ENCODE data around the gene TRMT11. TPM values are rescaled to one million over a fixed set of nuclear protein-coding genes. Genes with fewer than 3 reads are reported as not detected.

TRMT11 gene
- total and polyA plus RNA-seq, 9 of the 15 experiments (the other 6 are each of a cell fraction or from before 2014, with no cell fraction given) = 38.8 to 88.0 (median 59.8) TPM

GRCh38 chr6:125954735-125955339, 31.5 kb upstream of the TRMT11 start (continued):
- TF ChIP-seq, protein P1, sequence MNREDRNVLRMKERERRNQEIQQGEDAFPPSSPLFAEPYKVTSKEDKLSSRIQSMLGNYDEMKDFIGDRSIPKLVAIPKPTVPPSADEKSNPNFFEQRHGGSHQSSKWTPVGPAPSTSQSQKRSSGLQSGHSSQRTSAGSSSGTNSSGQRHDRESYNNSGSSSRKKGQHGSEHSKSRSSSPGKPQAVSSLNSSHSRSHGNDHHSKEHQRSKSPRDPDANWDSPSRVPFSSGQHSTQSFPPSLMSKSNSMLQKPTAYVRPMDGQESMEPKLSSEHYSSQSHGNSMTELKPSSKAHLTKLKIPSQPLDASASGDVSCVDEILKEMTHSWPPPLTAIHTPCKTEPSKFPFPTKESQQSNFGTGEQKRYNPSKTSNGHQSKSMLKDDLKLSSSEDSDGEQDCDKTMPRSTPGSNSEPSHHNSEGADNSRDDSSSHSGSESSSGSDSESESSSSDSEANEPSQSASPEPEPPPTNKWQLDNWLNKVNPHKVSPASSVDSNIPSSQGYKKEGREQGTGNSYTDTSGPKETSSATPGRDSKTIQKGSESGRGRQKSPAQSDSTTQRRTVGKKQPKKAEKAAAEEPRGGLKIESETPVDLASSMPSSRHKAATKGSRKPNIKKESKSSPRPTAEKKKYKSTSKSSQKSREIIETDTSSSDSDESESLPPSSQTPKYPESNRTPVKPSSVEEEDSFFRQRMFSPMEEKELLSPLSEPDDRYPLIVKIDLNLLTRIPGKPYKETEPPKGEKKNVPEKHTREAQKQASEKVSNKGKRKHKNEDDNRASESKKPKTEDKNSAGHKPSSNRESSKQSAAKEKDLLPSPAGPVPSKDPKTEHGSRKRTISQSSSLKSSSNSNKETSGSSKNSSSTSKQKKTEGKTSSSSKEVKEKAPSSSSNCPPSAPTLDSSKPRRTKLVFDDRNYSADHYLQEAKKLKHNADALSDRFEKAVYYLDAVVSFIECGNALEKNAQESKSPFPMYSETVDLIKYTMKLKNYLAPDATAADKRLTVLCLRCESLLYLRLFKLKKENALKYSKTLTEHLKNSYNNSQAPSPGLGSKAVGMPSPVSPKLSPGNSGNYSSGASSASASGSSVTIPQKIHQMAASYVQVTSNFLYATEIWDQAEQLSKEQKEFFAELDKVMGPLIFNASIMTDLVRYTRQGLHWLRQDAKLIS (CRISPR knock-in tag; IDR thresholded peaks at IDR 0.05) = no peak
- TF ChIP-seq ZNF778 (CRISPR knock-in tag; IDR thresholded peaks at IDR 0.05) = no peak
- TF ChIP-seq TFAM (CRISPR knock-in tag; conservative IDR thresholded peaks at IDR 0.05) = no peak
- no peak for TF ChIP-seq DDX20 (tag; IDR thresholded peaks at IDR 0.05; ENCODE audit: low read depth)
- no peak for TF ChIP-seq CEBPG (CRISPR knock-in tag; IDR thresholded peaks at IDR 0.05)
- no peak for TF ChIP-seq CEBPG (tag; conservative IDR thresholded peaks at IDR 0.05 in 1 of 2, IDR thresholded peaks at IDR 0.05 in 1 of 2)
- no peak for TF ChIP-seq BRF1 (IDR thresholded peaks at IDR 0.05; ENCODE audit: borderline replicate concordance, extremely low read depth, insufficient read length)
- no peak for TF ChIP-seq ZBTB5 (IDR thresholded peaks at IDR 0.05)
- no peak for TF ChIP-seq TEAD1 (CRISPR knock-in tag; IDR thresholded peaks at IDR 0.05)
- TF ChIP-seq, protein P2, sequence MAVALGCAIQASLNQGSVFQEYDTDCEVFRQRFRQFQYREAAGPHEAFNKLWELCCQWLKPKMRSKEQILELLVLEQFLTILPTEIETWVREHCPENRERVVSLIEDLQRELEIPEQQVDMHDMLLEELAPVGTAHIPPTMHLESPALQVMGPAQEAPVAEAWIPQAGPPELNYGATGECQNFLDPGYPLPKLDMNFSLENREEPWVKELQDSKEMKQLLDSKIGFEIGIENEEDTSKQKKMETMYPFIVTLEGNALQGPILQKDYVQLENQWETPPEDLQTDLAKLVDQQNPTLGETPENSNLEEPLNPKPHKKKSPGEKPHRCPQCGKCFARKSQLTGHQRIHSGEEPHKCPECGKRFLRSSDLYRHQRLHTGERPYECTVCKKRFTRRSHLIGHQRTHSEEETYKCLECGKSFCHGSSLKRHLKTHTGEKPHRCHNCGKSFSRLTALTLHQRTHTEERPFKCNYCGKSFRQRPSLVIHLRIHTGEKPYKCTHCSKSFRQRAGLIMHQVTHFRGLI (CRISPR knock-in tag; IDR thresholded peaks at IDR 0.05) = no peak
- no peak for TF ChIP-seq ZSCAN32 (CRISPR knock-in tag; IDR thresholded peaks at IDR 0.05)
- TF ChIP-seq, protein P3, sequence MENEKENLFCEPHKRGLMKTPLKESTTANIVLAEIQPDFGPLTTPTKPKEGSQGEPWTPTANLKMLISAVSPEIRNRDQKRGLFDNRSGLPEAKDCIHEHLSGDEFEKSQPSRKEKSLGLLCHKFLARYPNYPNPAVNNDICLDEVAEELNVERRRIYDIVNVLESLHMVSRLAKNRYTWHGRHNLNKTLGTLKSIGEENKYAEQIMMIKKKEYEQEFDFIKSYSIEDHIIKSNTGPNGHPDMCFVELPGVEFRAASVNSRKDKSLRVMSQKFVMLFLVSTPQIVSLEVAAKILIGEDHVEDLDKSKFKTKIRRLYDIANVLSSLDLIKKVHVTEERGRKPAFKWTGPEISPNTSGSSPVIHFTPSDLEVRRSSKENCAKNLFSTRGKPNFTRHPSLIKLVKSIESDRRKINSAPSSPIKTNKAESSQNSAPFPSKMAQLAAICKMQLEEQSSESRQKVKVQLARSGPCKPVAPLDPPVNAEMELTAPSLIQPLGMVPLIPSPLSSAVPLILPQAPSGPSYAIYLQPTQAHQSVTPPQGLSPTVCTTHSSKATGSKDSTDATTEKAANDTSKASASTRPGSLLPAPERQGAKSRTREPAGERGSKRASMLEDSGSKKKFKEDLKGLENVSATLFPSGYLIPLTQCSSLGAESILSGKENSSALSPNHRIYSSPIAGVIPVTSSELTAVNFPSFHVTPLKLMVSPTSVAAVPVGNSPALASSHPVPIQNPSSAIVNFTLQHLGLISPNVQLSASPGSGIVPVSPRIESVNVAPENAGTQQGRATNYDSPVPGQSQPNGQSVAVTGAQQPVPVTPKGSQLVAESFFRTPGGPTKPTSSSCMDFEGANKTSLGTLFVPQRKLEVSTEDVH (IDR thresholded peaks at IDR 0.05; ENCODE audit: low read depth, partially characterized antibody) = no peak
- no peak for TF ChIP-seq PTRF (tag; IDR thresholded peaks at IDR 0.05)
- TF ChIP-seq NFATC3 (IDR thresholded peaks at IDR 0.05) = no peak
- no peak for TF ChIP-seq SIN3A (IDR thresholded peaks at IDR 0.05; ENCODE audit: borderline replicate concordance in 2 of 2, control insufficient read depth in 1 of 2, low read depth in 2 of 2, low read length in 2 of 2)
- TF ChIP-seq E2F1 (CRISPR knock-in tag; IDR thresholded peaks at IDR 0.05) = no peak

Measured in K562 (cell line).